ENCODE results near the gene PDCD10.

PDCD10 gene

GRCh38 chr3:167734498-167735232, at the start of gene PDCD10:
TSS of gene PDCD10 (minus strand) at chr3:167734892. CDS start at chr3:167720157, 14,735 bp downstream.
- Mint-ChIP-seq H3K27me3 (no peaks in the 10 kb centered on the region), H3K9me3 (no peaks in the 10 kb centered on the region), H3K4me3 (no peak within 1 kb of the TSS), H3K4me1 (peaks cover 19% of the 10 kb centered on the region), H3K27ac (no peak within 1 kb of the TSS)
- DNase-seq (peak; percentile 96 to 98), ATAC-seq (peak; percentile 90)

GRCh38 chr3:167783781-167784180, 49.1 kb upstream of the PDCD10 start:
- no peak for ATAC-seq
- H3K4me1 Mint-ChIP-seq = no peaks in the 10 kb centered on the region
- no peak overlapping the region for H3K27ac Mint-ChIP-seq
- DNase-seq = no peak
- H3K4me3 Mint-ChIP-seq = no peak overlapping the region
- no peaks in the 10 kb centered on the region for H3K27me3 Mint-ChIP-seq
- H3K9me3 Mint-ChIP-seq = no peaks in the 10 kb centered on the region

GRCh38 chr3:167780214-167780883, 45.7 kb upstream of the PDCD10 start:
- no peaks in the 10 kb centered on the region for H3K4me1 Mint-ChIP-seq
- ATAC-seq (no peak), DNase-seq (no peak)
- H3K27ac Mint-ChIP-seq = no peak overlapping the region
- no peak overlapping the region for H3K4me3 Mint-ChIP-seq
- H3K9me3 Mint-ChIP-seq = peaks cover 0 to 14% of the 10 kb centered on the region in 2 donors
- no peaks in the 10 kb centered on the region for H3K27me3 Mint-ChIP-seq

DNA sequence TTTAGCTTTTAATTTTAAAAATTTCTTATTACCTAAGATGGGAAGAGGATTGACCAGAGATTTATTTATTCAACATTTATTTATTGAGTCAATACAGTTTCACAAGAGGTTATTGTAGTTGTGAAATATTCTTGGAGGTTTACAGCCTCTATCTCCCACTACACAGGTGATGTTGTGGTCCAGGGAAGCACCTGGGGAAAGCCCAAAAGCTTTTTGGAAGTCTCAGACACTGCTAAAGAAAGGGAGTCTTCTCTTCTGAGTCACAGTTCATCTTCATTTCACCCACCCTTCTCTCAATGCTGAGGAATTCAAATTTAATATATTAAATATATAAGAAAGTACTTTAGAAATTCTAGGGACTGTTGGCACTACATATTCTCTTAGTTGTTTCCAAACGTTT, 42.7 kb upstream of the PDCD10 start:
- H3K4me3 Mint-ChIP-seq = no peak overlapping the region
- peaks cover 0 to 14% of the 10 kb centered on the region in 2 donors for H3K9me3 Mint-ChIP-seq
- H3K27me3 Mint-ChIP-seq = no peaks in the 10 kb centered on the region
- ATAC-seq (peak; percentile 66), DNase-seq (no peak)
- no peak overlapping the region for H3K27ac Mint-ChIP-seq
- peaks cover 8% of the 10 kb centered on the region for H3K4me1 Mint-ChIP-seq

GRCh38 chr3:167776066-167776685, 41.5 kb upstream of the PDCD10 start:
- Mint-ChIP-seq H3K4me3 (no peak overlapping the region), H3K27me3 (no peaks in the 10 kb centered on the region), H3K9me3 (peaks cover 0 to 14% of the 10 kb centered on the region in 2 donors), H3K4me1 (peaks cover 8% of the 10 kb centered on the region), H3K27ac (no peak overlapping the region)
- ATAC-seq (no peak), DNase-seq (no peak)

- Mint-ChIP-seq H3K9me3 (peaks cover 0 to 14% of the 10 kb centered on the region in 2 donors), H3K4me3 (no peak overlapping the region), H3K4me1 (peaks cover 8% of the 10 kb centered on the region), H3K27me3 (no peaks in the 10 kb centered on the region), H3K27ac (no peak overlapping the region)
- DNase-seq (no peak), ATAC-seq (no peak)
Measured at GRCh38 chr3:167773584-167773983, 38.9 kb upstream of the PDCD10 start.

- H3K27ac Mint-ChIP-seq = no peak overlapping the region
- H3K4me1 Mint-ChIP-seq = peaks cover 8% of the 10 kb centered on the region
- DNase-seq = no peak
- no peak for ATAC-seq
- H3K27me3 Mint-ChIP-seq = no peaks in the 10 kb centered on the region
- peaks cover 0 to 10% of the 10 kb centered on the region in 2 donors for H3K9me3 Mint-ChIP-seq
- H3K4me3 Mint-ChIP-seq = no peak overlapping the region
Measured at GRCh38 chr3:167772992-167773391, 38.3 kb upstream of the PDCD10 start.

DNA sequence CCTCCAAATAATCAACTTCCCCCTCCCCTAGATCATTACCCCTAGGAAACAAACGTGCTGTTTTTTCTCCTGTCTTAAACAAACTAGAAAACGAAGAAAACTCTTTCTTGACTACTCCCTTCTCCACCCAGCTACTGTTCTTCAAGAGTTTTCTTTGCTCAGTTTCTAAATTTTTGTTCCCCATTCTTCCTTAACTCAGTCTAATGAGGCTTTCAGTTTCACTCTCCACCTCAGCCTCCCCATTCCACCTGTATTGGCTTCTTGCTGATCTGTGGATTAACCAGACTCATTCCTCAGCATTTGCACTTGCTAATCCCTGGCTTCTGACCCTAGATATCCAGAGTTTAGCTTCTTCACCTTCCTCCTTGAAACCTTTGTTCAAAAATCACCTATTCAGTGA, 27.6 kb upstream of the PDCD10 start:
- Mint-ChIP-seq H3K27me3 (no peaks in the 10 kb centered on the region), H3K27ac (no peak overlapping the region), H3K9me3 (peaks cover 17 to 19% of the 10 kb centered on the region in 2 donors), H3K4me1 (no peaks in the 10 kb centered on the region), H3K4me3 (no peak overlapping the region)
- no peak for ATAC-seq
- DNase-seq = no peak

DNA sequence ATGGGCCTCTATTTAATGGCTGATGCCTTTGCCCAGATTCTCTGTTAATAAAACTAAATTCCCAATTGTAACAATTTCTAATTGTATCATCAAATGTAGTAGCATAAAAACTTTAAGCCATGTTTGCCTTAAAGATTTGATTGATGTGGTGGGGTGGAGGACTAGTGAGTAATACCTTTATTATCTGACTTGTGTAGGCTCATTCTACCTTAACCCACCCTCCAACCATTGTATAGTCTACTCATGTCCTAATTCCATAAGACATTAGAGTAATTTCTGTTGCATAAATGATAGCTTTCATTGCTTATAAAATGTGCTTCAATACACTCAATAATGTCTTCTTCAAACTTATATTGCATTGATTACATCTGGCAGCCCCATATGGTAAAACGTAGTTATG, 26.6 kb upstream of the PDCD10 start:
- Mint-ChIP-seq H3K27me3 (no peaks in the 10 kb centered on the region), H3K9me3 (peaks cover 13 to 14% of the 10 kb centered on the region in 2 donors), H3K4me3 (no peak overlapping the region), H3K4me1 (no peaks in the 10 kb centered on the region), H3K27ac (no peak overlapping the region)
- DNase-seq = no peak
- no peak for ATAC-seq

- Mint-ChIP-seq H3K27me3 (no peaks in the 10 kb centered on the region), H3K4me1 (peaks cover 8% of the 10 kb centered on the region), H3K27ac (no peak overlapping the region), H3K9me3 (no peaks in the 10 kb centered on the region), H3K4me3 (no peak overlapping the region)
- DNase-seq (no peak), ATAC-seq (no peak)
Measured at GRCh38 chr3:167754049-167754448, 19.4 kb upstream of the PDCD10 start.

DNA sequence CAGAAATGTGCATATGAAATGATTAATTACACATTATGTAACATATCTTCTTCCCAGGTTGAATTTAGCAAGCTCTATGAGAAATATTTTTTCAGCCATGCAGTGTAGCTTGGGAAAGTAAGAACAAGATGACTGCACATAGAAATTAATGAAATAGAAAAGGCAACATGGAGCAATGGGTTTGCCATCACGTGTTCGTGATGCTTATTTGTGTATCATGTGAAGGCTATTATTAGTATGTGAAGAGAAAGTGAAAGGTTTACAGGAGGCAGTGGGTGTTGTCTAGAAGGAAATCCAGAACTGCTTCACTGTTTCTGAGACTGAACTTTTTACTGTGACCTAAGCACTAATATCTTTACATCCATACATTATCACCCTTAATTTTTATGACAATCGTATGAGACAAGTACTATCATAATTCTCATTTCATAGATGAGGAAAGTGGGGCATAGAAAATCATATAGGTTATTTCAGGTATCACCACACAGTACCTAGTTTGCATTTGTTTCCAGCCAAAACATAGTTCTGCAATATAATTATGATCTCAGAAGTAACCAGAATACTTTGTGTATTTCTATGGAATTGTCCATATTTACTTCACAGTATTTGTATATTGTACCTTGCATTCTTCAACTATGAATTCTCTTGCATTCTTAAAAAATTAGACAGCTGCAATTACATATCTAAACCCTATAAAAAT, 15.7 kb upstream of the PDCD10 start:
- no peaks in the 10 kb centered on the region for H3K9me3 Mint-ChIP-seq
- H3K4me3 Mint-ChIP-seq = peak overlapping the region in 1 of 2 donors; percentile 49
- ATAC-seq (peak; percentile 89), DNase-seq (no peak)
- H3K4me1 Mint-ChIP-seq = peaks cover 14% of the 10 kb centered on the region
- H3K27ac Mint-ChIP-seq = no peak overlapping the region
- no peaks in the 10 kb centered on the region for H3K27me3 Mint-ChIP-seq

GRCh38 chr3:167749728-167750127, 15.0 kb upstream of the PDCD10 start:
- no peak for DNase-seq
- Mint-ChIP-seq H3K27ac (no peak overlapping the region), H3K9me3 (no peaks in the 10 kb centered on the region), H3K4me1 (peaks cover 14% of the 10 kb centered on the region), H3K4me3 (no peak overlapping the region), H3K27me3 (no peaks in the 10 kb centered on the region)
- ATAC-seq = no peak

DNA sequence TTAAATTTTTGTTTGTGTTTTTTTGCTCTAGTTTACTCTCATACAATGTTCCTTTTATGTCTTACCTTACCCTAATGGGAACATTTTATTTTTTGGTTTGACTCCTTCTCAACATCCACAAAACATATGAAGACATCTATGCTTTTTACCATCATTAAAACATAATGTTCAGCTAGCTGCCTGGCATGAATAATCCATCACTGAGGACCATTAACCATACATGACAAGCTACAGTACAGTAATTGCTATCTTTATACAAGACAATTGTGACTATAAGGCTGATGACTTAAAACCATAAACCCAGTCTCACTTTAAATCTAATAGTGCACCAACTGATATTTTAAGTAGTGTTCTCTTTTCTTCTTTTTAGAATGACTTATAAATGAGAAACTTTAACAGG, 14.5 kb upstream of the PDCD10 start:
- H3K27me3 Mint-ChIP-seq = no peaks in the 10 kb centered on the region
- no peak overlapping the region for H3K27ac Mint-ChIP-seq
- no peaks in the 10 kb centered on the region for H3K9me3 Mint-ChIP-seq
- no peak overlapping the region for H3K4me3 Mint-ChIP-seq
- H3K4me1 Mint-ChIP-seq = peaks cover 14% of the 10 kb centered on the region
- no peak for ATAC-seq
- no peak for DNase-seq

GRCh38 chr3:167743799-167744198, 9.1 kb upstream of the PDCD10 start:
- peaks cover 21% of the 10 kb centered on the region for H3K4me1 Mint-ChIP-seq
- ATAC-seq = no peak
- H3K4me3 Mint-ChIP-seq = no peak overlapping the region
- no peaks in the 10 kb centered on the region for H3K27me3 Mint-ChIP-seq
- no peak for DNase-seq
- no peaks in the 10 kb centered on the region for H3K9me3 Mint-ChIP-seq
- no peak overlapping the region for H3K27ac Mint-ChIP-seq

GRCh38 chr3:167742338-167742737, 7.6 kb upstream of the PDCD10 start:
- no peaks in the 10 kb centered on the region for H3K9me3 Mint-ChIP-seq
- no peak overlapping the region for H3K27ac Mint-ChIP-seq
- no peak overlapping the region for H3K4me3 Mint-ChIP-seq
- H3K27me3 Mint-ChIP-seq = no peaks in the 10 kb centered on the region
- H3K4me1 Mint-ChIP-seq = peaks cover 25% of the 10 kb centered on the region
- DNase-seq (no peak), ATAC-seq (no peak)

All from stimulated activated naive CD8-positive, alpha-beta T cell treated with anti-CD3 and anti-CD28 coated beads, Interleukin-15, amount 100 ng/mL, for 72 hours (primary cell).